Activated T-cell treated with anti-CD3 and anti-CD28 coated beads for 1 hour (primary cell): ENCODE measurements around the gene GRK4.
"Not testable (repeated sequence)": the region's sequence is repeated elsewhere in the genome, so short reads cannot be mapped to it uniquely, and the experiment has no call there.

Experiments
- DNase-seq: peaks from one replicate; pipeline ENCODE4 v3.0.0-alpha.2; 2020; ENCODE audit warnings: low read depth

The GRK4 gene

DNA sequence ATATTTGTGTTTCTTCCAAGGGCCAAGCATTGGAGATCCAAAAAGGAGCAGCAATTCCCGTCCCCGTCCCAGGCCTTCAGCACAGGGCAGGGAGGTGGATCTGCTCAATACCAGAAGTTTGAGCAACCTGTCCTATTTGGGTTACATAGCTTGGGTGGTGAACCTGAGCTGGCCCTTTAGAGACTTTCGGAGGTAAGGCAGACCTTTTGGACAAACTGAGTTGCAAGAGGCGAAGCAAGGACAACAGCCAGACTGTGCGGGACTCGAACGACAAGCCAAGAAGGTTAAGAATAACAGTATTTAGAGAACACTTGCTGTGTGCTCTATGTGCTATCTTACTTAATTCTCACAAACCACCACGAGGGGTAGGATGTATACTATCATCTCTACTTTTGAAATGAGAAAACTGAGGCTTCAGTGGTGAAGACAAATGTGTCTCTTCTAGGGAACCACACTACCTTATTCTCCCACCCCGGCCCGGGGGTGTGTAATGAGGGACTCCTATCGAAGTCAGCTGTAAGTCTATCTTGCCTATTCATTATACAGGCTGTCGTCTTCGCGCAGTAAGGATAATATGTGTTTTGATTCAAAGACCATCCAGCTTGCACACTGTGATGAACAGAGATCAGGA, 1.4 kb upstream of the GRK4 start:
- DNase-seq, result no peak

DNA sequence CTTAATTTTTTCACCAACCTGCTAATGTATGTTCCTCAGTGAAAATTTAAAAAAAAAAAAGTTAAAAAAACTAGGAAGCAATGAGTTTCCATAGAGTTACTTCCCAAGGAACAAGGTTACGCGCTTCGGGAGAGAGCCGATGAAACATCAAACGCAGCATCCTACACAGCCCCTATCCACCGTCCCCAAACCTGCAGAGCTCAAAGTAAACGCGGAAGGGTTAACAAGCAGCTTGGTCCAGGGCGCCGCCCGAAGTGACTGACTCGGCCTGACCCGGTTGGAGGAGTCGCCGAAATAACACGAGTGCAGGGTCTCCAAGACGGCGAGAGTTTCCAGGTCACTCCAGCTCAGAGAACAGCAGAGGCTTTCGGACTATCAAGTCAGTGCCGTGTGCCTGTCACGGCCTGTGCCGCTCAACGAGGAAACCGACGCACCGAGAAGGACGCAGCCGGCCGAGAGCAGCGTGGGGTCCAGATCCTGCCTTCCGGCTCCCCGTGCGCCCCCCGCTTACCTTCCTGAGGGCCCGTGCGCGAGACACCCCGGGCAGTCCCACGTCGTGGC, 677 bp upstream of the GRK4 start:
- no peak for DNase-seq

DNA sequence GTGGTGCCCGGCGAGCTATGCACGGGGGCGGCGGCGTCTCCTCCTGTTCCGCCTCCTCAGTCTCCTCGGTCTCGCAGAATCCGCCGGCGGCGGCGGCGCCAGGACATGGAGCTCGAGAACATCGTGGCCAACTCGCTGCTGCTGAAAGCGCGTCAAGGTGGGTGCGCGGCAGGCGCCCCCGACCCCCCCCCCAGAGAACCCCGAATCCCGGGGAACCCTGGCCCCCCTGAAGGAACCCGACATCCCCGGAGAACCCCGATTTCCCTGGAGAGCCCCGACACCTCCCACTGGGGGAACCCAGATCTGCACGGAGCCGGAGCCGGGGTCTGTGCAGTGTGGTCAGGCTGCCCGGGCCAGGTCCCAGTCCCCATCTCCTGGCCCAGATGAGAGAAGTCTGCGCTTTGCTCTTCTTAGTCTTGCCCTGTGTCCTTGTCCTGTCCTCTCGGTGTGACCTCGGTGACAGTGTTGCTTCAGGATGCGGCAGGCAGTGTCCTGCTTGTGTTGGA, 648 bp downstream of the GRK4 start:
- DNase-seq, result no peak

DNA sequence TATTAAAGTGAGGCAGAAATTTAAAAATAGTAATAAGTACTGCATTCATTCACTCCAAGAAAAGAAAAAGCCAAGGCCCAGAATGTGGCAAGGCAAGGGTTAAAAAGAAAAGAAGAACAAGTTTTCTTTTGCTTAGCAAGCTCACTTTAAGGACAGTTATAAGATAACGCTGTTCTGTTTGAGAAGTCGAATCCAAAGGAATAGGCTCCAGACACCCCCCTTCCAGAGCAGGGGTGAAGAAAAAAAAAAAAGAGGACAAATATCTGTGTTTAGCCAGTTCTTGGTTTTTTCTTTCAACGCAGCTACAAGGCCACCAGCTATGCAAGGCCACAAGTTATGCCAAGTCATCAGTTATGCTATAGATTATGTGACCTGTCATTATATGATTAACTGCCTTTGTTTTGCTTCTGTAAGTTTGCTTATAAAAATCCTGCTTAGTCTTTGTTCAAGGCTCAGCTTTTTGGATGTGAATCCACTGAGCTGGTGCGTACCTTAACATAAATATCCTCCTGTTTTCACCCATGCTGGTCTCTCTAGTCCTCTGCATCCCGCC, 1.4 kb downstream of the GRK4 start:
- DNase-seq, result no peak

DNA sequence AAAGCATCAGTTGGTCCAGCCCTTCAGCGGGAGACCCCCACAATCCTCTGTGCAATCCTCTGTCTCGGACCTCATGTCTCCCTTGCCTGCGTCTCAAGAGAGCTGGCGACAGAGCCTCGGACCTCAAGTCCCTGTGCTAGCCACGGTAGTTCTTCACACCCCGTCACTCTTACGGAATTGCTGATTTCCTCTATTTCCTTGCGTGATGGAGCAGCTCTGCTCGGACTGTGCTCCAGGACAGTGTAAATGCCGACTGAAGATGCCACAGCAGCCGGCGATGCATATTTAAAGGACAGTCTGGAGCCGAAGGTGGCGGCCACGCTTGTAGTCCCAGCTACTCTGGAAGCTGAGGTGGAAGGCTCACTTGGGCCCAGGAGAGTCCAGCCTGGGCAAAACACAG, 1.9 kb downstream of the GRK4 start:
- DNase-seq, result no peak

DNA sequence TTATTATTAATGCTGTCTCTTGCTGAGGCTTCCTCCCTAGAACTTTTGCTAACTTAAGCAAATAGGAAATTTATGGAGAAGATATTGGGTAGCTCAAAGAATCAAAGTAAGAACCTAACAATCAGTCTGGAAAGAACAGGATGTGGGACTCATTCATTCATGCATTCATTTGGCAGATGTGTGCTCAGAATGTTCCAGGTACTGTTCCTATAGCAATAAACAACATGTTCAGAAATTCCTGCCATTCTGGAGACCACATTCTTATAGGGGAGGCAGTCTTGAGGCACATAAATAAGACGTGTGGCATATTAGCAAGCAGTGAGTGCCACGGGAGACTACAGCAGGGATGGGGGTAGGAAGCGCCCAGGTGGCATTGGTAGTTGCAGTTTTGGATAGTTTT, 5.0 kb downstream of the GRK4 start:
- no peak for DNase-seq

DNA sequence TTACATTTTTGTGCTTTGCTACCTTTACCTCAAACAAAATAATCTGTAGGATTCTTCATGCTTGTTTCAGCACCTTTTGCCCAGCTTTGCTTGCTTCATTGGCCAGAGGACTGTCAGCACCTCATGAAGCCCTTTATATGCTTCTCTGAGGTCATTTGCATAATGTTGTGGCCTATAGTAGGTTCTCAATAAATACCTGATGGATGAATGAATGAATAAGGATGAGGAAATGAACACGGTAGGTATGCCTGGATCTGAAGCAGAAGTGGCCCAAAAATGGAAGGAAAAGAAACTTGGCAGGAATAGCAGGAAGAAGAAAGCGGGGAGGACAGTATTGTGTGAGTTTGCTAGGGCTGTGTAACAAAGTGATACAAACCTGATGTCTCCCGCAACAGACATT, 7.9 kb downstream of the GRK4 start:
- DNase-seq, result no peak

DNA sequence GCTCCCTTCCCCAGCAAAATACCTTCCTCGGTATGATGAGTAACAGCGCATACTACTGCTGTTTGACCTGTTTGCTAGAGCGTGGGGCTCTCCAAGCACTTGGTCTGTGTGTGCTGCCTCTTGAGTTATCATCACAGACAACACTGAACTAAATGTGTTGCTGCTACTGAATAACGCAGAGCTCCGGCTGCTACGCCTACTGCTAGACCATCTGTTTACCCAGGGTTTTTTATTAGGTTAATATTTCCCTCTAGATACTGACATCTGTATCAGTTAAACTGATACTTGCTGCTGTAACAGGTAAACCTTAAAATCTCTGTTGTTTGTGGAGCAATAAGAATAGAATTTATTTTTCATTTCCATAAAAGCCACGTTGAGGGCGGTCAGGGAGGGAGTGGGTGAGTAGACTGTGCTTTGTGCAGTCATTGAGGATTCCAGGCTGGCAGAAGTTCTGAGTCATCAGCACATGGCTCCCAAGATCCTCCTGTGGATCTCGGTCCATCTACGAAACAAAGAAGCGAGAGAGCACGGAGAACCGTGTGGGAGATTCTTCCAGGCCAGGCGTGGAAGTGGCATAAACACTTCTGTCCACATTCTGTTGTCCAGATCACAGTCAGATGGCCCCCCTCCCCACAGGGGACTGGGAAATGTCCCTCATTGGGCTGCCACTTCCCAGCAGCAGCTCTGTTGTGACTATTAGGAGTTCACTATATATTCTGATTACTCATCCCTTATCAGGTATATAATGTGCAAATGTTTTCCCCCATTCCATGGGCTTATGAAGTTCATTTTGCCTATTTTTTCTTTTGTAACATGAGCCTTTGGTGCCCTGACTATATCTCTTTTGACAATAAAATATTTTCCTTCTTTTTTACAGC, 14.1 kb downstream of the GRK4 start:
- DNase-seq, result no peak

DNA sequence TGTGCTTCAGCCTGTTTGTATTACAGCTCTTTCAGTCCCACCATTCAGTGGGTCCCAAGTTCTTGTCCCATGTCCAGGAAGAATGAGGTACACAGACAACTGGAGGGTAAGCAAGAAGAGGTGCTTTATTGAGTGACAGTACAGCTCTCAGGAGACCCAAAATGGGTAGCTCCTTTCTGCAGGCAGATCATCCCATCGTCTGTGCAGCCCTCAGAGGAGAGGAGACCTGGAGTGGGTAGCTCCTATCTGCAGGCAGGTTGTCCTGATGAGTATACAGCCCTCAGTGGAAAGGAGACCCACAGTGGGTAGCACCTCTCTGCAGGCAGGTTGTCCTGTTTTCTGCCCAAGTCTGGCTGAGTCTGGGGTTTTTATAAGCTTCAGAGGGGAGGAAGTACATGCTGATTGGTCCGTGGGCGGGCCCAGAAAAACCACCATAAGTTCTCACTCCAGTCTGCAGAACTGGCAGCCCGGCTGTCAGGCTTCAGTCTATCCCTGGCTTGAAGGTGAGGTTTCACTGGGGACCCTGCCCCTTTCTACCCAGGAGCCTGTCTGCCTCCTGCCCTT, 18.0 kb downstream of the GRK4 start:
- DNase-seq, result no peak

DNA sequence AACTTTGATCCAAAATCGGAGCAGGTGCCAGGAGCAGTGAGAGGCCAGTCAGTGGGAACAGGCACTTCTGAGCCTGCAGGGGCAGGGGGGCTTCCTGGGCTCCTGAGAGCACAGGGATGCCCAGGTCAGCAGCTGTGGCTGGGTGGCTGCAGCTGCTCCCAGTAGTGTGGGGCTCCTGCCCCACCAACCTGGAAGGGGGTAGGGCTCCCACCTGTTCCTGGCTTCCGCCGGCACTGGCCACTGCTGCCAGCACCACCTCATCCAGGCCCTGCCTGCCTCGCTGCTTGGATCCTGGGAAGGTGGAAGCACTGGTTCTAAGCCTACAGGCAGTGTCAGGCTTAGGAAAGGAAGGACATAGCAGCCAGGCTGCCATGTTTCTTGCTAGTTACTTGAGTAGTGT, 18.6 kb downstream of the GRK4 start:
- DNase-seq, result no peak

DNA sequence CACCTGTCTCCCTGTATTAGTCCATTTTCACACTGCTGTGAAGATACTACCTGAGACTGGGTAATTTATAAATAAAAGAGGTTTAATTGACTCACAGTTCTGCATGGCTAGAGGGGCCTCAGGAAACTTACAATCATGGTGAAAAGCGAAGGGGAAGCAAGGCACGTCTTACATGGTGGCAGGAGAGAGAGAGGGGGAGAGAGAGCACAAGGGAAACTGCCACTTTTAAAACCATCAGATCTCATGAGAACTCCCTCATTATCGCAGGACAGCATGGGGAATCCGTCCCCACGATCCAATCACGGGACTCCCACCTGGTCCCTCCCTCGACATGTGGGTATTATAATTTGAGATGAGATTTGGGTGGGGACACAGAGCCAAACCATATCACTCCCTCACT, 20.3 kb downstream of the GRK4 start:
- DNase-seq, result not testable (repeated sequence)

DNA sequence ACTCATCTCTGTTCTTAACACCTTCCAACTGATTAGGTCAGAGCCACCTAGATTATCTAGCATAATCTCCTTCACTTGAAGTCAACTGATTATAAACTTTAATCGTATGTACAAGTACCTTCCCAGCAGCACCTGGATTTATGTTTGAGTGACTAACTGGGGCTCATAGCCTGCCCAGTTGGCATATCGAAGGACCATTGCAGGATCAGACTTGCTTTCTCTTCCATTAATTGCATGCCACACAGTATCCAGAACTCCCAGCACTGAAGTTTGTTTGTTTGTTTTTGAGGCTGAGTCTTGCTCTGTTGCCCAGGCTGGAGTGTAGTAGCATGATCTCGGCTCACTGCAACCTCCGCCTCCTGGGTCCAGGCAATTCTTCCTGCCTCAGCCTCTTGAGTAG, 27.9 kb downstream of the GRK4 start:
- no peak for DNase-seq

DNA sequence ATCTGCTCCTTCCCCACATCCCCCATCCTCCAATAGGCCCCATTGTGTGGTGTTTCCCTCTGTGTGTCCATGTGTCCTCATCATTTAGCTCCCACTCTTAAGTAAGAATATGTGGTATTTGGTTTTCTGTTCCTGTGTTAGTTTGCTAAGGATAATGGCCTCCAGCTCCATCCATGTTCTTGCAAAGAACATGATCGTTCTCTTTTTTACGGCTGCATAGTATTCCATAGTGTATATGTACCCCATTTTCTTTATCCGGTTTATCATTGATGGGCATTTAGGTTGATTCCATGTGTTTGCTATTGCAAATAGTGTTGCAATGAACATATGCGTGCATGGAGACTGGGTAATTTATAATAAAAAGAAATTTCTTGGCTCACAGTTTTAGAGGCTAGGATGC, 31.5 kb downstream of the GRK4 start:
- no peak for DNase-seq

DNA sequence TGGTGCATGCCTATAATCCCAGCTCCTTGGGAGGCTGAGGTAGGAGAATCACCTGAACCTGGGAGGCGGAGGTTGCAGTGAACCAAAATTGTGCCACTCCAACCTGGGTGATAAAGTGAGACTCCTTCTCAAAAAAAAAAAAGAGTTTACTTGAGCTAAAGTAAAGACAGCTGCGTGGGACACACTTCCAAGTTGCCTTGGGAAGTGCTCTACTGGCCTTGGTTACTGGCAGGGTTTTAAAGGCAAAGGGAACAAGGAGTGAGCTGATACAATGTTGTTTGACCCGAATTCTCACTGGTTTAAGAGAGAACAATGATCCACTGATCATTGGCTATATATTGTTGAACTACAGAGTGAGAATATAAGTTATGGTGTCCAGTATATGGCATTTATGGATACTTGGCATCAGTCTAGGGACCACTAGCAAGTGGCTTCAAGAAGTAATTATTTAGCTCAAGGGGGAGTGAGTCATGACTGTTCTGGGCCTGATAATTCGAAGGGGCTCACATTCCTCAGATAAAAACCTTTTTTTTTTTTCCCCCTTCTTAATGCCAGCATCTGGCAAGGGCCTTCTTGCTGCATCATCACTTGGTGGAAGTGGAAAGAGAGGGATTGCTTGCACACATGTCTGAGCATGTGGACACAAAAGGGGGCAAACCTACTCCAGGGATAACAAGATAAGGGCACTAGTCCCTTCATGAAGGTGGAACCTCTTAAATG, 32.3 kb downstream of the GRK4 start:
- no peak for DNase-seq

DNA sequence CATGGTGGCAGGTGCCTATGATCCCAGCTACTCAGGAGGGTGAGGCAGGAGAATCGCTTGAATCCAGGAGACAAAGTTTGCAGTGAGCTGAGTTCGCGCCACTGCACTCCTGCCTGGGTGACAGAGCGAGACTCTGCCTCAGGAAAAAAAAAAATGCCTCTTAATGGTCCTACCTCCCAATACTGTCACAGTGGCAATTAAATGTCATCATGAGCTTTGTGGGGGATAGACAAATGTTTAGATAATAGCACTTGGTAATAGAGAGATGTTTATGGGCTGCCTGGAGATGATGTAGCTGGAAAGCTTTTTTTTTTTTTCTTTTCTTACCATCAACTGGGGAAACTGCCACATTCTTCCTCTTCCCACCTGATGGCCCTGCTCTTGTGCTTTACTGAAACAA, 33.0 kb downstream of the GRK4 start:
- DNase-seq, result no peak

DNA sequence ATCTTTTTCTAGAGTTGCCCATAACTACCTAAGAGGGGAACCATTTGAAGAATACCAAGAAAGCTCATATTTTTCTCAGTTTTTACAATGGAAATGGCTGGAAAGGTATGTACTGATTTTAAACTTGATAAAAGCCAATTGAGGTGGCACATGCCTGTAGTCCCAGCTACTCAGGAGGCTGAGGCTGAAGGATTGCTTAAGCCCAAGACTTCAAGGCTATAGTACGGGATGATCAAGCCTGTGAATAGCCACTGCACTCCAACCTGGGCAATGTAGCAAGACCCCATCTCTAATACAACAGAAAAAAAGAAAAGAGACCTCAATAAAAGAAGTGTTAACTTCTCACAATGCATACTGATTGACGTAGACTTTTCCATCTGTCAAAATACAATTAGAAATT, 44.4 kb downstream of the GRK4 start:
- no peak for DNase-seq

DNA sequence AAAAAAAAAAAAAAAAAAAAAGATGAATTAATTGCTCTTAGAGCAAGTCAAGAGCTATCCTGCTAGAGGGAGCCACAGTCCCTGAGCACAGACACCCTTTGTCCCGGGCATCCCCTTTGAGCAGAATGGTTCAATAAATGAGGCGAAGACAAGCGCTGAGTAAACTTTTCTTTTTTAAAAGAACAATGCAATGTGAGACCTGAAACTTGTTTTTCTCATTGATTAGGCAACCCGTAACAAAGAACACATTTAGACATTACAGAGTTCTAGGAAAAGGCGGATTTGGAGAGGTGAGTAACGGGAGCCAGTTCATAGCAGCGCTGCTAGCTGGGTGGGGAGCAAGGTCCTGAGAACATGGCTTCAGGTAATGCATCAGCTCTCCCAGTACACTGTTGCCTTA, 46.1 kb downstream of the GRK4 start:
- DNase-seq, result no peak

DNA sequence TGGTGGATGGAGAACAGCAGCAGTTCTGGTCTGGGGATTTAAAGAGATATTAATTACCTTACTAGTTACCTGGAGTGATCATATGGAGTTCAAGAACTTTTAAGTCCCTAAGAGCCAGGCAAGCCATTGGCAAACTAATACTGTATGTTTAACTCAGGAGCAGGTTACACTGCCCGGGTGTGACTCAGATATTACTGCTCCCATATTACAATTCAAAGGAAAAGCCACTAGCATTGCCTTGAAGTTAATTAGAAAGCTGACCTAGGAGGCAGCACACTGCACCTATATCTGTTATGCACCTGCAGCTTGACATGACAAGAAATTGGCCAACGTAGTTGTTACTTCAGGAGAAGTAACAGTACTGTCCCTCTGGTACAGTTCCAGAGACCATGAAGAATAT, 47.2 kb downstream of the GRK4 start:
- no peak for DNase-seq

DNA sequence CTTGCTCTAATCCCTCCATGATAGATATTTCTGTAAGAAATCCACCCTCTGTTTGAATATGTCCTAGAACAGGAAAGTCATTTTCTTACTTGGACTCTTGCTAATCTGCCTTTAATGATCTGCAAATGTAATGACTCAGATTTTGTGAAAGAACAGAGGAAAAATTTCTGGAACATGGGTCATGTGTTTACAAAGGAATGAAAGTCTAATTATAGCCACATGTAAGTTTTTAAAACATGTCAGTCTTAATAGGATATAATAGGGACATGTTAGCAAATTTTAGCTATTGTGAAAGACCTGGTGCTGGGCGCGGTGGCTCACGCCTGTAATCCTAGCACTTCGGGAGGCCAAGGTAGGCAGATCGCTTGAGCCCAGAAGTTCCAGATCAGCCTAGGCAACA, 47.6 kb downstream of the GRK4 start:
- no peak for DNase-seq

DNA sequence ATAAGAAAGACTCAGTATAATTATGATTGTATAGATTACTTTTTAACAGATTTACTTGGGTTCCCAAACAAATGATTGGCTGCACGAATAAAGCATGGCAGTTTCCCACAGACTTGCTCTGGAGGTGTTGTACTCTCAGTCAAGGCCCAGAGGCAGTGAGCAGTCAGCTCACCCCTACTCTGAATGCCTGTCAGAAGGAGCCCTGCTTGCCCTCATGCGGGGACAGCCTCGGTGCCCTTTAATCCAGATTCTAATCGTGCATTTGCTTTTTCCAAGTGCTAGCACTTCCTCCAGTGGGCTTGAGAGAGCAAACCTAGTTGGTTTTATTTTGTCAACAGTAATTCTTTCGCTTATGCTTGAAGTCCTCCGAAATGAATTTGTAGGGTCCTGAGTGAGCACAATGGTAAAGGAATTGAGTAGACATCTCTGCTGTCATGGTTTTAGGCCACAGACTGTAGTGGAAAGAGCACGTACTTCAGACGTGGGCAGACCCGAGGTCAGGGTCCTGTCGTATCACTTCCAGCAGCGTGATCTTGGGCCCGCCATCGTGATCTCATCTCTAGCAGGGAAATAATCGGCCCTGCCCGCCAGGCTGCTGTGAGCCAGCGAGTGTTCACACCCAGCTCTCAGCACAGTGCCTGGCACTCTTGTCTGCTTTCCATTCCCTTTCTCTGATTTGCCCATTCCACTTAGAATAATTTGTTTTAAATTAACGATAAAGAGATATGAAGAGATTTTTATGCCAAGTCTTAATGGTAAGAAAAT, 48.3 kb downstream of the GRK4 start:
- DNase-seq, result no peak

DNA sequence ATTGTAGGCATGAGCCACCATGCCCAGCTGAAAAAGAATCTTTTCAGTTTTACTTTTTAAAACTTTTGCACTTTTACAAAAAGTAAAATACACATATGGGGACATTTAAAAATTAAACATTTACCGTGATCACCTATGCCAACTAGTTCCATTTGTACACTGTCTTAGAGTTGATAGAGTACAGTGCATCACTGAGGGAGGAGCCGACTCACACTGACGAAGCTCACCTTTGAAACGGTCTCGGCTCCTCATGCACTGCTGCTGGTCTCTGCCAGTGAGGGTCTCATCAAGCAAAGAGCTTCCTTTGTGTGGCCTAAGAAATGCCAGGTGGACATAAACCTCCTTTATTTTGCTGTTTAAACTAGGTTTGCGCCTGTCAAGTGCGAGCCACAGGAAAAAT, 50.0 kb downstream of the GRK4 start:
- no peak for DNase-seq
